Keratinocyte (primary cell): ENCODE measurements around the gene ASTN1.

Source experiments
- EZH2 ChIP-seq: IDR thresholded peaks from one replicate; pipeline ENCODE4 v1.6.1; 2012; ENCODE audit warnings: inconsistent platforms, mild to moderate bottlenecking, low read length, moderate library complexity
- TF ChIP-seq, protein P1 (sequence below), 3 experiments: IDR thresholded peaks in 1 of 3; conservative IDR thresholded peaks in 1 of 3; optimal IDR thresholded peaks in 1 of 3; 2 replicates in 2 of 3; 3 replicates in 1 of 3; pipeline versions ENCODE3 to v1.5.1; 2011; ENCODE audit warnings: low read length in 3 of 3, mild to moderate bottlenecking in 3 of 3, moderate library complexity in 2 of 3, control low read depth in 1 of 3, inconsistent platforms in 1 of 3; ENCODE audit not compliant: insufficient read depth in 2 of 3; ENCODE audit errors: extremely low read depth in 1 of 3

DNA sequence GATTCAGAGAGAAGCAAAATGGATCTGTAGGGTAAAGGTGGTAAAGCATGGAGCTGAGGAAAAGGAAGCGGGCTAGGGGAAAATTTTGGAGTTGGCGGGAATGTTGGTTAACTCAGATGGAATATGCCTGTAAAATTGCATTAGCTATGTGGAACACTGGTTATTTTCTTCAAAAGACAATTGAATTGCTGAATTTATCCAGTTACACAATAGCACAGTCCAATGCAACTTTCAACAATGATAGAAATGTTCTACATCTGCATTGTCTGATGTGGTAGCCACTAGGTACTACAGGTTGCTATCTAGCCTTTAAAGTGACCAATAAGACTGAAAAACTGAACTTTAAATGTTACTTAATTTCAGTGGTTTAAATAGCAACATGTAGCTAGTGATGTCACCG is 315.2 kb downstream of the ASTN1 start:
- no peak for TF ChIP-seq EZH2
- TF ChIP-seq, protein P1, sequence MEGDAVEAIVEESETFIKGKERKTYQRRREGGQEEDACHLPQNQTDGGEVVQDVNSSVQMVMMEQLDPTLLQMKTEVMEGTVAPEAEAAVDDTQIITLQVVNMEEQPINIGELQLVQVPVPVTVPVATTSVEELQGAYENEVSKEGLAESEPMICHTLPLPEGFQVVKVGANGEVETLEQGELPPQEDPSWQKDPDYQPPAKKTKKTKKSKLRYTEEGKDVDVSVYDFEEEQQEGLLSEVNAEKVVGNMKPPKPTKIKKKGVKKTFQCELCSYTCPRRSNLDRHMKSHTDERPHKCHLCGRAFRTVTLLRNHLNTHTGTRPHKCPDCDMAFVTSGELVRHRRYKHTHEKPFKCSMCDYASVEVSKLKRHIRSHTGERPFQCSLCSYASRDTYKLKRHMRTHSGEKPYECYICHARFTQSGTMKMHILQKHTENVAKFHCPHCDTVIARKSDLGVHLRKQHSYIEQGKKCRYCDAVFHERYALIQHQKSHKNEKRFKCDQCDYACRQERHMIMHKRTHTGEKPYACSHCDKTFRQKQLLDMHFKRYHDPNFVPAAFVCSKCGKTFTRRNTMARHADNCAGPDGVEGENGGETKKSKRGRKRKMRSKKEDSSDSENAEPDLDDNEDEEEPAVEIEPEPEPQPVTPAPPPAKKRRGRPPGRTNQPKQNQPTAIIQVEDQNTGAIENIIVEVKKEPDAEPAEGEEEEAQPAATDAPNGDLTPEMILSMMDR (optimal IDR thresholded peaks at IDR 0.05 in 1 of 3, IDR thresholded peaks at IDR 0.05 in 1 of 3, conservative IDR thresholded peaks at IDR 0.05 in 1 of 3; ENCODE audit: extremely low read depth in 1 of 3, insufficient read depth in 2 of 3, low read length in 3 of 3), result no peak
